GM13976 (cell line): ENCODE measurements around the gene TTLL9.

ENCODE experiments used
- DNase-seq: peaks from one replicate; pipeline ENCODE4 v3.0.0; 2012; ENCODE audit warnings: low spot score
- CTCF ChIP-seq: IDR thresholded peaks from 2 replicates; pipeline ENCODE4 v1.5.1; 2012; ENCODE audit warnings: borderline replicate concordance, mild to moderate bottlenecking; ENCODE audit not compliant: insufficient read depth; ENCODE audit errors: extremely low read depth, missing control alignments, control extremely low read depth
- in situ Hi-C: fragments of 300-500 bp; cut with MboI; formaldehyde crosslinking; loops from one replicate; pipeline ENCODE4 v1.12.0; 2022; ENCODE audit warnings: low sequenced_read_pairs, mixed read lengths, inconsistent platforms; ENCODE audit not compliant: unreplicated experiment

The TTLL9 gene

GRCh38 chr20:31831771-31832306 is 38.6 kb upstream of the TTLL9 start:
- in situ Hi-C loops: loop anchor here (10.0 to 25.0 kb wide), 2 partner anchors 193 to 830 kb away; partner anchors contain the start of gene C20orf203
- TF ChIP-seq CTCF: no peak
- DNase-seq: no peak

- in situ Hi-C loops: loop anchor here (10.0 to 25.0 kb wide), 2 partner anchors 191 to 829 kb away; partner anchors contain the start of gene C20orf203
- peak; percentile 80 for TF ChIP-seq CTCF
- peak; percentile 87 for DNase-seq
Measured at GRCh38 chr20:31833130-31833930, 37.1 kb upstream of the TTLL9 start.

- TF ChIP-seq CTCF: no peak
- in situ Hi-C loops: loop anchor here (10.0 to 25.0 kb wide), 2 partner anchors 191 to 828 kb away; partner anchors contain the start of gene C20orf203
- no peak for DNase-seq
Measured at GRCh38 chr20:31833931-31834521, 36.4 kb upstream of the TTLL9 start.

- no peak for DNase-seq
- TF ChIP-seq CTCF: no peak
- in situ Hi-C loops: loop anchor here (10.0 to 25.0 kb wide), 2 partner anchors 189 to 827 kb away; partner anchors contain the start of gene C20orf203
Measured at GRCh38 chr20:31835554-31835953, 34.9 kb upstream of the TTLL9 start.

GRCh38 chr20:31835977-31836852 is 34.2 kb upstream of the TTLL9 start:
- in situ Hi-C loops: loop anchor here (10.0 to 25.0 kb wide), 2 partner anchors 189 to 826 kb away; partner anchors contain the start of gene C20orf203
- no peak for TF ChIP-seq CTCF
- DNase-seq: peak; percentile 70
